ENCODE measurements around the gene ARHGEF6. TPM values are rescaled to one million over a fixed set of nuclear protein-coding genes. Genes with fewer than 3 reads are reported as not detected.

The ARHGEF6 gene
- total and polyA plus RNA-seq, 2 experiments from 2014 or later, result 2.5 to 6.0 TPM

DNA sequence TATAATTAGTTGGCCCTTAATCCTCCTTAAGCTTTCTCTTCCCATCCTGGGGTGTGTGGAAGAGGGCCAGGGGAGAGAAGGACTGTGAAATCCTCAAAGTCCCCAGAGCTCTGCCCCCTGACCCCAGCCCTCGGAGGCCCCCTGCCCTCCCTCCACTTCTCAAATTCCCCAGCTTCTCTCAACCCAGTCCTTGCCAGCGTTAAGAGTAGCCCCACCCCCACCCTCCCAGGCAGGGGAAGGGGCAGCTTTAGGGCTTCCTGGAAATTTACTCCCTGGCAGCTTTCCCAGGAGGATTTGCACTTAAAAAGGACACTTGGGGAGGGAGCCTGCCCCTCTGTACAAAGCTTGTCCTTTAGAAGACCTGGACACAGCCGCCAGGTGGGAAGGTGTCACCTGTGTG is 144.6 kb downstream of the ARHGEF6 start (continued):
- TF ChIP-seq, protein P1, sequence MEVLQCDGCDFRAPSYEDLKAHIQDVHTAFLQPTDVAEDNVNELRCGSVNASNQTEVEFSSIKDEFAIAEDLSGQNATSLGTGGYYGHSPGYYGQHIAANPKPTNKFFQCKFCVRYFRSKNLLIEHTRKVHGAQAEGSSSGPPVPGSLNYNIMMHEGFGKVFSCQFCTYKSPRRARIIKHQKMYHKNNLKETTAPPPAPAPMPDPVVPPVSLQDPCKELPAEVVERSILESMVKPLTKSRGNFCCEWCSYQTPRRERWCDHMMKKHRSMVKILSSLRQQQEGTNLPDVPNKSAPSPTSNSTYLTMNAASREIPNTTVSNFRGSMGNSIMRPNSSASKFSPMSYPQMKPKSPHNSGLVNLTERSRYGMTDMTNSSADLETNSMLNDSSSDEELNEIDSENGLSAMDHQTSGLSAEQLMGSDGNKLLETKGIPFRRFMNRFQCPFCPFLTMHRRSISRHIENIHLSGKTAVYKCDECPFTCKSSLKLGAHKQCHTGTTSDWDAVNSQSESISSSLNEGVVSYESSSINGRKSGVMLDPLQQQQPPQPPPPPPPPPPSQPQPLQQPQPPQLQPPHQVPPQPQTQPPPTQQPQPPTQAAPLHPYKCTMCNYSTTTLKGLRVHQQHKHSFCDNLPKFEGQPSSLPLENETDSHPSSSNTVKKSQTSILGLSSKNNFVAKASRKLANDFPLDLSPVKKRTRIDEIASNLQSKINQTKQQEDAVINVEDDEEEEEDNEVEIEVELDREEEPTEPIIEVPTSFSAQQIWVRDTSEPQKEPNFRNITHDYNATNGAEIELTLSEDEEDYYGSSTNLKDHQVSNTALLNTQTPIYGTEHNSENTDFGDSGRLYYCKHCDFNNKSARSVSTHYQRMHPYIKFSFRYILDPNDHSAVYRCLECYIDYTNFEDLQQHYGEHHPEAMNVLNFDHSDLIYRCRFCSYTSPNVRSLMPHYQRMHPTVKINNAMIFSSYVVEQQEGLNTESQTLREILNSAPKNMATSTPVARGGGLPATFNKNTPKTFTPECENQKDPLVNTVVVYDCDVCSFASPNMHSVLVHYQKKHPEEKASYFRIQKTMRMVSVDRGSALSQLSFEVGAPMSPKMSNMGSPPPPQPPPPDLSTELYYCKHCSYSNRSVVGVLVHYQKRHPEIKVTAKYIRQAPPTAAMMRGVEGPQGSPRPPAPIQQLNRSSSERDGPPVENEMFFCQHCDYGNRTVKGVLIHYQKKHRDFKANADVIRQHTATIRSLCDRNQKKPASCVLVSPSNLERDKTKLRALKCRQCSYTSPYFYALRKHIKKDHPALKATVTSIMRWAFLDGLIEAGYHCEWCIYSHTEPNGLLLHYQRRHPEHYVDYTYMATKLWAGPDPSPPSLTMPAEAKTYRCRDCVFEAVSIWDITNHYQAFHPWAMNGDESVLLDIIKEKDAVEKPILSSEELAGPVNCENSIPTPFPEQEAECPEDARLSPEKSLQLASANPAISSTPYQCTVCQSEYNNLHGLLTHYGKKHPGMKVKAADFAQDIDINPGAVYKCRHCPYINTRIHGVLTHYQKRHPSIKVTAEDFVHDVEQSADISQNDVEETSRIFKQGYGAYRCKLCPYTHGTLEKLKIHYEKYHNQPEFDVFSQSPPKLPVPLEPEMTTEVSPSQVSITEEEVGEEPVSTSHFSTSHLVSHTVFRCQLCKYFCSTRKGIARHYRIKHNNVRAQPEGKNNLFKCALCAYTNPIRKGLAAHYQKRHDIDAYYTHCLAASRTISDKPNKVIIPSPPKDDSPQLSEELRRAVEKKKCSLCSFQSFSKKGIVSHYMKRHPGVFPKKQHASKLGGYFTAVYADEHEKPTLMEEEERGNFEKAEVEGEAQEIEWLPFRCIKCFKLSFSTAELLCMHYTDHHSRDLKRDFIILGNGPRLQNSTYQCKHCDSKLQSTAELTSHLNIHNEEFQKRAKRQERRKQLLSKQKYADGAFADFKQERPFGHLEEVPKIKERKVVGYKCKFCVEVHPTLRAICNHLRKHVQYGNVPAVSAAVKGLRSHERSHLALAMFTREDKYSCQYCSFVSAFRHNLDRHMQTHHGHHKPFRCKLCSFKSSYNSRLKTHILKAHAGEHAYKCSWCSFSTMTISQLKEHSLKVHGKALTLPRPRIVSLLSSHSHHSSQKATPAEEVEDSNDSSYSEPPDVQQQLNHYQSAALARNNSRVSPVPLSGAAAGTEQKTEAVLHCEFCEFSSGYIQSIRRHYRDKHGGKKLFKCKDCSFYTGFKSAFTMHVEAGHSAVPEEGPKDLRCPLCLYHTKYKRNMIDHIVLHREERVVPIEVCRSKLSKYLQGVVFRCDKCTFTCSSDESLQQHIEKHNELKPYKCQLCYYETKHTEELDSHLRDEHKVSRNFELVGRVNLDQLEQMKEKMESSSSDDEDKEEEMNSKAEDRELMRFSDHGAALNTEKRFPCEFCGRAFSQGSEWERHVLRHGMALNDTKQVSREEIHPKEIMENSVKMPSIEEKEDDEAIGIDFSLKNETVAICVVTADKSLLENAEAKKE (CRISPR knock-in tag; IDR thresholded peaks at IDR 0.05), result no peak

DNA sequence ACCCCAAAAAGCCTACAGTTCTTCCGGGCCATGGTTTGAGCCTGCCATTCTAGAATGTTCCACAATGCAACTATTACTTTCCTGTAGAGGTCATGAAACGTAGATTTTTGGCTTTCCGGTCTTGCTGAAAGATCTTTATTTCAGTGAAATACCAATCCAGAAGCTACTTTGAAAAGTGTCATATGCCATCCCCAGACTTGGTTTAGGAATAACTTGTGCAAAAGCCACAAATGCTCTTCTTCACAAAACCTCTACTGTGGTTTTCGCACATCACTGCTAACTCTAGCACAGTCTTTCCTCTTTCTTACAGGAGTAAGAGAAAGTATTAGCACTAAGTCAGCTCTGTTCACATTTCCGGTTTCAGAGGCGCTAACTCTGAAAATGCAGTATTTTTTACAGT is 145.5 kb downstream of the ARHGEF6 start:
- peaks cover 6% of the 10 kb centered on the region for H3K27me3 Mint-ChIP-seq (ENCODE audit: insufficient read depth, low read depth, poor library complexity)
- no peaks in the 10 kb centered on the region for H3K36me3 Mint-ChIP-seq (ENCODE audit: low read depth)
- no peaks in the 10 kb centered on the region for H3K9me3 Mint-ChIP-seq
- H3K4me1 ChIP-seq (ENCODE audit: insufficient read depth), result peaks cover 8% of the 10 kb centered on the region
- no peak overlapping the region for H2AFZ ChIP-seq
- peaks cover 20% of the 10 kb centered on the region for H3K4me1 Mint-ChIP-seq
- H3K27me3 ChIP-seq (ENCODE audit: insufficient read depth), result no peaks in the 10 kb centered on the region
- no peaks in the 10 kb centered on the region for H3K9me2 ChIP-seq (ENCODE audit: insufficient read depth)
- no peak overlapping the region for H3K4me3 Mint-ChIP-seq
- H3F3A ChIP-seq (replicated peaks; ENCODE audit: low read depth), result no peaks in the 10 kb centered on the region
- H3K4me3 ChIP-seq, result no peak overlapping the region
- H3K27ac ChIP-seq (ENCODE audit: low read depth), result no peak overlapping the region
- DNase-seq (ENCODE audit: low spot score) (no peak), ATAC-seq (no peak)
- H4K20me1 ChIP-seq (replicated peaks; ENCODE audit: insufficient read depth), result no peaks in the 10 kb centered on the region
- H3K36me3 ChIP-seq (ENCODE audit: insufficient read depth), result no peaks in the 10 kb centered on the region
- no peak overlapping the region for H3K27ac Mint-ChIP-seq
- no peaks in the 10 kb centered on the region for H3K79me2 ChIP-seq (replicated peaks; ENCODE audit: insufficient read depth)
- H3K4me2 ChIP-seq, result peak overlapping the region; percentile 55; the same call in 1 of the 2 replicates
- no peak for TF ChIP-seq JUNB (IDR thresholded peaks at IDR 0.05; ENCODE audit: unreplicated experiment)
- TF ChIP-seq, protein P2, sequence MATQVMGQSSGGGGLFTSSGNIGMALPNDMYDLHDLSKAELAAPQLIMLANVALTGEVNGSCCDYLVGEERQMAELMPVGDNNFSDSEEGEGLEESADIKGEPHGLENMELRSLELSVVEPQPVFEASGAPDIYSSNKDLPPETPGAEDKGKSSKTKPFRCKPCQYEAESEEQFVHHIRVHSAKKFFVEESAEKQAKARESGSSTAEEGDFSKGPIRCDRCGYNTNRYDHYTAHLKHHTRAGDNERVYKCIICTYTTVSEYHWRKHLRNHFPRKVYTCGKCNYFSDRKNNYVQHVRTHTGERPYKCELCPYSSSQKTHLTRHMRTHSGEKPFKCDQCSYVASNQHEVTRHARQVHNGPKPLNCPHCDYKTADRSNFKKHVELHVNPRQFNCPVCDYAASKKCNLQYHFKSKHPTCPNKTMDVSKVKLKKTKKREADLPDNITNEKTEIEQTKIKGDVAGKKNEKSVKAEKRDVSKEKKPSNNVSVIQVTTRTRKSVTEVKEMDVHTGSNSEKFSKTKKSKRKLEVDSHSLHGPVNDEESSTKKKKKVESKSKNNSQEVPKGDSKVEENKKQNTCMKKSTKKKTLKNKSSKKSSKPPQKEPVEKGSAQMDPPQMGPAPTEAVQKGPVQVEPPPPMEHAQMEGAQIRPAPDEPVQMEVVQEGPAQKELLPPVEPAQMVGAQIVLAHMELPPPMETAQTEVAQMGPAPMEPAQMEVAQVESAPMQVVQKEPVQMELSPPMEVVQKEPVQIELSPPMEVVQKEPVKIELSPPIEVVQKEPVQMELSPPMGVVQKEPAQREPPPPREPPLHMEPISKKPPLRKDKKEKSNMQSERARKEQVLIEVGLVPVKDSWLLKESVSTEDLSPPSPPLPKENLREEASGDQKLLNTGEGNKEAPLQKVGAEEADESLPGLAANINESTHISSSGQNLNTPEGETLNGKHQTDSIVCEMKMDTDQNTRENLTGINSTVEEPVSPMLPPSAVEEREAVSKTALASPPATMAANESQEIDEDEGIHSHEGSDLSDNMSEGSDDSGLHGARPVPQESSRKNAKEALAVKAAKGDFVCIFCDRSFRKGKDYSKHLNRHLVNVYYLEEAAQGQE (IDR thresholded peaks at IDR 0.05; ENCODE audit: unreplicated experiment), result no peak
- TF ChIP-seq, protein P3, sequence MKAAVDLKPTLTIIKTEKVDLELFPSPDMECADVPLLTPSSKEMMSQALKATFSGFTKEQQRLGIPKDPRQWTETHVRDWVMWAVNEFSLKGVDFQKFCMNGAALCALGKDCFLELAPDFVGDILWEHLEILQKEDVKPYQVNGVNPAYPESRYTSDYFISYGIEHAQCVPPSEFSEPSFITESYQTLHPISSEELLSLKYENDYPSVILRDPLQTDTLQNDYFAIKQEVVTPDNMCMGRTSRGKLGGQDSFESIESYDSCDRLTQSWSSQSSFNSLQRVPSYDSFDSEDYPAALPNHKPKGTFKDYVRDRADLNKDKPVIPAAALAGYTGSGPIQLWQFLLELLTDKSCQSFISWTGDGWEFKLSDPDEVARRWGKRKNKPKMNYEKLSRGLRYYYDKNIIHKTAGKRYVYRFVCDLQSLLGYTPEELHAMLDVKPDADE (IDR thresholded peaks at IDR 0.05), result no peak
- no peak for TF ChIP-seq EZH2phosphoT487 (IDR thresholded peaks at IDR 0.05; ENCODE audit: unreplicated experiment)
- TF ChIP-seq EZH2 (IDR thresholded peaks at IDR 0.05; ENCODE audit: low read depth, unreplicated experiment), result no peak
- TF ChIP-seq NANOG (IDR thresholded peaks at IDR 0.05; ENCODE audit: borderline replicate concordance), result no peak
- no peak for TF ChIP-seq POLR2AphosphoS5 (IDR thresholded peaks at IDR 0.05; ENCODE audit: low read depth)
- no peak for TF ChIP-seq STAT1 (IDR thresholded peaks at IDR 0.05; ENCODE audit: unreplicated experiment)
- no peak for TF ChIP-seq CREB1 (CRISPR knock-in tag; IDR thresholded peaks at IDR 0.05; ENCODE audit: low read depth)

All from GM23338 (cell line).